Stromal cell of bone marrow (primary cell): Measurements from ENCODE around the gene ZEB1.
"Not testable (repeated sequence)": the region's sequence is repeated elsewhere in the genome, so short reads cannot be mapped to it uniquely, and the experiment has no call there.

ENCODE experiments used
- DNase-seq: peaks from one replicate; pipeline ENCODE4 v3.0.0-alpha.2; 2012; ENCODE audit warnings: low read depth

The ZEB1 gene

DNA sequence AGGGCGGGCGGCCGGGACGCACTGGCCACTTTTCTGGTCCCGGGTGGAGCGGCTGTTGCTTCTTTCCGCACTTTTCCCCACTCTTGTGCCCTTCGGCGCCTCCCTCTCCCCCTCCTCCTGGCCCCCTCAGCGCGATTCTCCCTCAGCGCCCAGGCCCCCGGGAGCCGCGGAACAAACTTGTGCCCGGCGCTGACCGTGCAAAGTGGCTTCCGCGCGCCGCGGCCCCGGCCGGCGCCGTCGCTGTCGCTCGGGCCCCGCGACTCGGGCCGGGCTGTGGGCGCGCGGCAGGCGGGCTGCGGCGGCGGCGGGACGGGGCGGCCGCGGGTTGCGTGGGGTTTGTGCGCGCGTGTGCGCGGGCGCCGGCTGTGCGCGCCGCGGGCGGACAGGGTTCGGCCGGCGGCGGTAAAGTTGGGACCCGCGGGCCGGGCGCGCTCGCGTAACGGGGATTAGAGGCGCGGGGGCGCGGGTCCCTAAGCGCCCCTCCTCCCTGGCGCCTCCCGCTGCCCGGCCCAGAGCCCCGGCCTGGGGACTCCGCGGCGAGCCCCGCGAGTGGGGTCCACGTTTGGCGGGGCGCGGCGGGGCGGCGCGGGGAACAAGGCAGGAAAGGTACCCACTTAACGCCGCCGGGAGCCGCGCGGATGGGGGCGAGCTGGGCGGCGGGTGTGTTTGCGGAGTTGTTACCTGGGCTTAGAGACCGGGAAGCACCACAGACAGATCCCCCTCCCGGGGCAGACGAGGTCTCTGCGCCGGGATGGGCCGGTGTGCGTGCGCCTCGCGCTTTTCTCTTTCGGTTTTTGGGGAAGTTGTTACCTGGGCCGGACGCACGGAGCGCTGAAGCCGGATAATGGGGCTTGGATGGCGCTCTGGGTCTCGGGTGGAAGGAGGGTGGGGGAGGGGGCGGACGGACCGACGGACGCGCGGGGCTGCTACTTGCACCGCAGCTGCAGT is 860 bp downstream of the ZEB1 start:
- DNase-seq = no peak

DNA sequence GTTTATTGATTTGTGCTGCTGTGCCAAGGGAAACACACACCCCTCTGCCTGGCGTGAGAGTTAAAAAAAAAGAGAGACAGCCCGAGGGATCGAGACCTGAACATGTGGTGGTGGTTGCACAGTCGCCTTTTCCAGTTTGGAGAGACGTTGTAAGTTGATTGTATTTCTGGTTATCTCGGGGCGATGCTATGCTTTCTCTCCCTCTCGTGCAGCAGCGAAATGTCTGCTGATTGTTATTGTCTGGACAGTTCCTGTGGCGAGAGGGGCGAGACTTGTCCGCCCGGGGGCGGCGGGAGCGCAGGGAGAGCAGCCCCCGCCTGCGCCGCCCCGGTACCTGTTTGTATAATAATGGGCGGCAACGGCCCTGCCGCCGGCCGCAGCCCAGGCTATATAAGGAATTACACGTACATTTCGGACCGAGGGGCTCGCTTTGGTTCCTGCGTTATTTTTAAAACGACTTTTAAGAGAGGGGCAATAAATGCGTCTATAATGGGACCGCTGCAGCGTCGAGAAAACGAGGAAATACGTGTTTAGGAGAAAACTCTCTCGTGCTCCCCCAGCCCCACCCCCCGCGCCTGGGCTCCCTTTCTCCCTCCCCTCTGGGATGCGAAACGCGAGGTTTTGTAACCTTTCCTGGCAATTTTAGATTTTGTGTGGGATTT is 1.7 kb downstream of the ZEB1 start:
- no peak for DNase-seq

DNA sequence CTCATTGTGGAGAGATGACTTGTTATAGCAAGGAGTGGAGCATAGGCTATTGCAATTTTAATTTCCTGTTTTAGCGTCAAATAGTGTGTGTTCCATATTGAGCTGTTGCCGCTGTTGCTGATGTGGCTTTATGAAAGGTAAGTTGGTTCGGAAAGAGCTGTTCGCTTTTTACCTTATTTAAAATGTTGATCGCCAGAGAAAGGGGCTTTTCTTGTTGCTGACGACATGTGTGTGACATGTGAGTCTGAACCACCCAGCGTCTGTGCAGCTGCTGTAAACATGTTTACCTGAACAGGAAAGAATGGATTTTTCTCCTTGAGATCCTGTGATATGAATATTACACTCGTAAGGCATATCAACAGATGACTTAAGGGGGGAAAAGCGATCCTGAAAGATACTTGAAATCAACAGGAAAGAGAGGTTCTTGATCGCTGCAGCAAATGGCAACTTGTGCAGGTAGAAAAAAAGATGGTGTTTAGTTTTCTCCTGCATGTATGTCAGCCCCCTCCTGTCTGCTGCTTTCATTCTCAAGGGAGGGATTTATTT is 2.5 kb downstream of the ZEB1 start:
- no peak for DNase-seq

DNA sequence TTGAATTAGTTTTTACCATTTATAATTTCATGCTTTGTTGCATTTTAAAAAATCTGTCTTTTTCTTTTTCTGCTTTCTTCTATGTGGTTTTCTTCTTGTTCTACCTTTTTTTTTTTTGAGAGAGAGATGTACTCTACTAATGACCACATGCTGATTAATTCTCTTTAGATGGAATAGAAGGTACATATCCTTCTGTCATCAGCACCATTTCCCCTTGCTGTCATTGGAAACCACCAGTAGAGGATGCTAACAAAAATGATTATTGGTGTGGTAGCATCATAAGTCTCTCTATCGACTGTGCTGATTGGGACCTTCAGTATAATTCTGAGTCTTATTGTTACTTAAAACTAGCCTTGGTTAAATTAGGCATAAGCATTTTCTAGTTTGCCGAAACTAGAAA is 3.6 kb downstream of the ZEB1 start:
- DNase-seq = no peak

DNA sequence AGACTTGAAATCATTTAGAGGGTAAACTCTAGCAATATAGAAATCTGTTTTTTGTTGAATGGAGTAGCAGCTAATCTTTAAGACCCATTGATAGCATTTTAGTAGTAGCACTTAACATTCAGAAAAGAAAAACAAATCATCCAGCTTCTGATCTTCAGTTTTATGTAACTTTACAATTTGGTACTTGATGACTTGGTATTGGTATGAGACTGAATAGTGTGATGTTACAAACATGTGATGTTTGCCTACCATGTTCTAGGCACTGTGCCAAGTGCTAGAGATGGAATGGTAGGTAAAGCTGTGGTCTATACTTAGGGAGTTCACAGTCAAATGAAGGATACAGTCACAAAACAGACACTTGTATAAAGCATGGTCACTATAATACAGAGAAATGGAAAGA is 21.3 kb downstream of the ZEB1 start:
- no peak for DNase-seq

DNA sequence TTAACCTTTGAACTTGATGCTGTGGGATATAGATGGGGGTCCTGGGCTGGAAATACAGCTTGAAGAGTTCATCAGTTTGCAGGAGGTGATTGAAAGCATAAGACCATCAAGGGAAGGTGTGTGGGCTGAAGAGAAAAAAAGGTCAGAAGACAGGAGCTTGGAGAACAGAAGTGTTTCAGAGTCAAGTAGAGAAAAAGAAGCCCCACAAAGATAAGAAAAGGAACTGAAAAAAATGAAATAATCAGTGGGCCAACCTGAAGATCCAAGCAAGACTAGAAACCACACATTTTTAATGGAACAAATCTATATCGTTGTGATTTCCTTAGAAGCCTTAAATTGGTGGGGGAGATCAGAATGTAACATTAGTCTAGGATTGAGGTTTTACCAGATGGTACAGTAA is 22.5 kb downstream of the ZEB1 start:
- DNase-seq = no peak

DNA sequence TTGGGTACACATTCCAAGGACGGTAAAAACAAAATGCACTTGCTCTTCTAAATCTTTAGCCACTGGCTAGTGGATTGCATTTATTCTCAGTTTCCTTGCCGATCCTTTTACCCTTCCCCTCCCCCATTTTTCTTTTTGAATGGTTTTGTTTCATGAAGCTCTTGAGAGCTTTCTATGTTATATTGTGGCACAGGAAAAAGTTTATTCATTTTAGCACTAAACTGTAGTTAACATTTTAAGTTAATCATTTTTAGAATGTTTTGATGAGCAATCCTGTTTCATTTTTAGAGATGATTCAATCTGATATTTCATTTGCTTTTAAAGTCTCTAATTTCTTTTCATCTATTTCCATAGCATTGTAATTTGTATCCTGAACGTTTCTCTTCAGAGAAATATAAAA is 24.0 kb downstream of the ZEB1 start:
- DNase-seq = no peak

DNA sequence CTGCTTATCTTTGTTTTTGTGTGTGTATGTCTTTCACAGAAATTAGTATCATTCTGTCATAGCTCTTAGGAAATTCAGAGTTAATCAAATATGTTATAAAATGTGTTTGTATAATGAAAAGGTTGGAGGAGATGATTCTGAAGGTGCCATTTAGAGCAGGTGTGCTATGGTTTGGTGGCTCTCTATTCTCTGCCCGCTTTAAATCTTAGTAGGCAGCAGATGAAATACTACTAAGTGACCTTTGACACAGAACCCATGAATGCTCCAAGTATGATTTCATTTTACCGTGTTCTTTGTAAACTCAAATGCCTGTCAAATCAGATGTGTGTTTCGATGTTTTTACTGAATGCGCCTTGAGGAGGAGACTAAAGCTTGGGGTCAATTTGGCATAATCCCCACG is 24.5 kb downstream of the ZEB1 start:
- no peak for DNase-seq

DNA sequence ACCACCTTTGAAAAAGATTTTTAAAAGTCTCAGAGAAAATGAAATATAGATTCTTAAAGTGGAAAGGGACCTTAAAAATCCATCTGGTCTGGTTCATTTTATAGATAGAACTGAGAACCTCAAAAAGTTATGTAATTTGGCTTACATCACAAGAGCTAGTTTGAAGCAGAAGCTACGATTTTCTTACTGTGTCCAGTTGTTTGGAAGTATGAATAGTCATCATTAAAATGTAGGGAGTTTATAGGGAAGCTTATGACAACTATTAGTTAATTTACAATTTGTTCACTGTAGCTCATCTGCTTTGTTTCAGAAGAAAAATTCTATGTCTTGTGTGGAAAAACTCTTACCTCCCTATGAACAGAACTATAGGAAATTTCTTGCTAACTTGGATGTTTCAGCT is 26.9 kb downstream of the ZEB1 start:
- no peak for DNase-seq

DNA sequence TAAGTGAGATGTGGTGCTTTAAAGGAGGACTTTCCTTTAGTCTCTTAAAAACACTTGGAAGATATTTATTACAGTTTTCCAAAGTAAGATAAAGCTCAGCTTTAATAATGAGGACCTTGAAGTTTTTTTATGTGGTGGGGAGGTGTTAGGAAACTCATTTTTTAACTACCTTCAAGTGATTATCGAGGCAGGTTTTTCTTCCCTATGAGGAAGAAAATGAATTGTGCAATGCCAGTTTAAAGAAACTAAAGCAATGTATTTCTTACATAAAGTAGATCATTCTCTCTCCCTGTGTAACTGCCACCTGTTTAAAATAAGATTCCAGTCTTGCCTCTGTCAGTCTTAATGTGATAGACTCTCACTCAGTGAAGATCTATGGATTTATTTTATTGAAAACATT is 27.9 kb downstream of the ZEB1 start:
- no peak for DNase-seq

DNA sequence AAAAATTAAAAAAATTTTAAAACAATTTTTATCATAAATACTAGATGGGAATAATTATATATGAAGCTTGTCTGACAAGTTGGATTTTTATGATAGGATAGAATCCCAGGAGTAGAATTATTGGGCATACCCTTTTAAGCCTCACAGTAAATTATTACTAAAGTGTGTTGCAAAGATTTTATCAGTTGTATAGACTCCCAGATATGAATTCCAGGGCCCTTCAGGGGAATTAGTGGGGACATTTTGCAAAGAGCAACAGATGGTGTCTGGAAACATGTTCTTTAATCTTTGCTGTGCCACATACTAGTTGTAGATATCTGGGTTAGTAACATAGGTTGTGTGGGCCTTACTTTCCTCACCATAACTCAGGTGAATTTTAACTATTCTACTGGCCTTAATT is 28.7 kb downstream of the ZEB1 start:
- no peak for DNase-seq

DNA sequence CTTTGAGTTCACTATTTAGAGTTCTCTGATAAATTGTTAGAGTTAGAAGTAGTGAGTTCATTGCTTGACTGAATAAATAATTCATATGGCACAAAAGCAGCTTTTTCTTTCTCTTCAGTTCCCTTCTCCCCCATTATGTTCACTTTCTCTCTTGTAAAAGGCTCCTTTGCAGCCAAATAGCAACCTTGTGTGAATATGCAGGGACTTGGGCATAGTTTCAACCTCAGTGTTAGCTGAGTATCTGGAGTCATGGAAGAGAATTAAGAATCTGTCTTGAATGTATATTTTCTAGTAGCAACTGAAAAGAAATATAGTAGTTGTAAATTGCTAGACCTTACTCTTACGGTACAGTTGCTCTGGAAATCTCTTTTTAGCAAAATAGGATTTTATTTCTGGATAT is 31.9 kb downstream of the ZEB1 start:
- no peak for DNase-seq

DNA sequence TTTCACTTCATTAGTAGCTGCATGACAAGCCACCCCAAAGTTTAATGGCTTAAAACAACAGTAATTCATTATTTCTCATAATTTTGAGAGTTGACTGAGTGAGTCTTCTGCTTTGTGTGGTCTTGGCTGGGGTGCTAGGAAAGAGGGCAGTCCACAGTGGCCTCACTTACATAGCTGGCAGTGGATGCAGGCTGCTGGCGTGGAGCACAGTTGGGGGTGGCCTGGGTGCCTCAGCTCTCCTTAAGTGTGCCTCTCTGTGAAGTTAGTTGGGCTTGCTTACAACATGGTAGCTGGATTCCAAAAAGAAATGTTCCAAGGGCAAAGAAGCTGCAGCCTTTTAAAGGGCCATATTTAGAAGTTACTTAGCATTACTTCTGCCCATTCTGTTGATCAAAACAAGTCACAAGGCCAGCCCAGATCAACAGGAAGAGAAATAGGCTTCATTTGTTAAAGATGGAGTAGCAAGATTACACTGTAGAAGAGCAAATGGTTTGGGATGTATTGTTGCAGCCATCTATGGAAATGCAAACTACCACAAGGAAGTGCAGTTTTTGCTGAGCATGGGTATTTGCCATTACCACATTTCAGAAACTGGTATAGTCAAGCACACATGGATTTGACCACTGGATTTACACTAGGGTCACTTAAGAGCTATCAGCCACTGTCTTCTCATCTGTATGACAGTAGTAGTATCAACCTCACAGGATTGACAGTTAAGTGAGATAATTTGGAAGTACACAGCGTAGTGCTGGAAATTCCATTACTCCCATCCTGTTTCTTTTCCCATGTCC is 33.6 kb downstream of the ZEB1 start:
- DNase-seq = no peak

DNA sequence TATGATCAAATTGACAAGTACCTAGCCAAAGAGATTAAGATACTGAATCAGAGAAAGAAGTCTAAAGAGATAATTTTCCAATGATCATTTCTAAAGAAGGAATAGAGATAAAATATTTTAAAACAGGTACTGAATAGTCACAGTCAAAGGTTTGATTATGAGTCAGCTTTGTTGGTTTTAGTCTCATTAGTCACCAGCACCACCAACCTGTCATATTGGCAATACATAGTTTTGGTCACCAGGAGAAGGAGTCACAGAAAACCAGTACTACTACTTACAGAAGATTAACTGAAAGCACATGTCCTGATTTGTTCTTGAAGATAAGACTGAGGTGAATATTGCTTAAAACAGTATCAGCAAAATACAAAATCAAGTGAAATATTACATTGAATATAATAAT is 34.6 kb downstream of the ZEB1 start:
- no peak for DNase-seq

DNA sequence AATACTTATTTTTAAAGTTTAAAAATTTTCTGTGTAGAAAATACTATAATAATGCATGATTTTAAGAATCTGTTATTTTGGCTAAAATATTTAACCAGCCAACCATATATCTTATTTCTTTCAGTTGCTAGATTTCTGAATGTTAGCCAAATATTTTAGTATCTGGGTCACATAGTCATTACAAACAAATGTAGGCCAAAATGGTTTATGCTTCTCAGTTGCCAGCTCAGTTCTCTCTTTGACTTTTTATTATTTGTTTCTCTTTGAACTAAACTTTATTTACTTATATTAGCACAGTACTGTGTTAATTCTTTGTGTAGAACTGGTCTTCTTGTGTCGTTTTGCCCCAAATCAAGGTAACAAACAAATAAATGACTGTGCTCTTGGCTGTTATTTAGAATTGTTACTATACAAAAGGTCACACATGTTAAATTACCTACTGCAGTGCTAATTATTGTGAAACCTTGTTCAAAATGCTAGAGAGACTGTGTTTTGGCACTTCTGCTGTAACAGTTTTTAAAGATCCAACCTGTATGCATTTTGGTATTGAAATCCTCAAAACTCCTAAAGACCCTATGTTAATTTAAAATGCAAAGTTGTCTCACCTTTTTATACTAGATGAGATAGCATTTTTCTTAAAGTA is 39.8 kb downstream of the ZEB1 start:
- no peak for DNase-seq

DNA sequence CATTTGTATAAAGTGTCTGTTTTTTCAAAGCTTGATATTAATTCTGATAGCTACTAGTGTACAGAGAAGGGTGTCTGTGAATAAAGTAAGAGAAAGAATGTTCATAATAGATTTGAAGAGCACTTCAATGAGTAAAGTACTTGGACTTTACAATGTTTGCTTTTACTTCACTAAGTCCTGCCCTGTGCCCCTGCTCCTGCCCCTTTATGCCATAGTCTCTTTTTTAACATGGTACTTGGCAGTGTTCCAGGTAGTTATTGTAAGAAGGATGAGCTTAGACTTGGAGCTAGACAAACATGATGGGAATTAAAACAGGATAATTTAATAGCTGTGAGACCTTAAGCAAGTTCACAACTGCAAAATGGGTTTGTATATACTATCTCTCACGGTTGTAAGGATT is 41.0 kb downstream of the ZEB1 start:
- no peak for DNase-seq

DNA sequence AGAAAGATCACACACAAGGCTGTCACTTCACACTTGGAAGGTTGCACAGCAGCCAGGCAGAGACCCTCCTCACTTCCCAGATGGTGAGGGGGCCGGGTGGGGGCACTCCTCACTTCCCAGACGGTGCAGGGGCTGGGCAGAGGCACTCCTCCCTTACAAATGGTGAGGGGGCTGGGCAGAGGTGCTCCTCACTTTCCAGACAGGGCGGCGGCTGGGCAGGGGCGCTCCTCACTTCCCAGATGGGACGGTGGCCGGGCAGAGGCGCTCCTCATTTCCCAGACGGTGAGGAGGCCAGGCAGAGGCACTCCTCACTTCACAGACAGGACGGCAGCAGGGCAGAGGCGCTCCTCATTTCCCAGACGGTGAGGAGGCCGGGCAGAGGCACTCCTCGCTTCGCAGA is 42.5 kb downstream of the ZEB1 start:
- not testable (repeated sequence) for DNase-seq

DNA sequence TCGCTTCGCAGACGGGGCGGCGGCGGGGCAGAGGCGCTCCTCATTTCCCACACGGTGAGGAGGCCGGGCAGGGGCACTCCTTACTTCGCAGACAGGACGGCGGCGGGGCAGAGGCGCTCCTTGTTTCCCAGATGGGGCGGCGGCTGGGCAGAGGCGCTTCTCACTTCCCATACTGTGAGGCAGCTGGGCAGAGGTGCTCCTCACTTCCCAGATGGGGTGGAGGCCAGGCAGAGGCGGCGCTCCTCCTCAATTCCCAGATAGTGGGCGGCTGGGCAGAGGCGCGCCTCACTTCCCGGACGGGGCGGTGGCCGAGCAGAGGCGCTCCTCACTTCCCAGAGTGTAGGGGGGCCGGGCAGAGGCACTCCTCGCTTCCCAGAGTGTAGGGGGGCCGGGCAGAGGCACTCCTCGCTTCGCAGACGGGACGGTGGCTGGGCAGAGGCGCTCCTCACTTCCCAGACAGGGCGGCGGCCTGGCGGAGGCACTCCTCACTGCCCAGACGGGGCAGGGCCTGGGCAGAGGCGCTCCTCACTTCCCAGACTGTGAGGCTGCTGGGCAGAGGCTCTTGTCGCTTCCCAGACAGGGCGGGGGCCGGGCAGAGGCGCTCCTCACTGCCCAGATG is 43.1 kb downstream of the ZEB1 start:
- no peak for DNase-seq

DNA sequence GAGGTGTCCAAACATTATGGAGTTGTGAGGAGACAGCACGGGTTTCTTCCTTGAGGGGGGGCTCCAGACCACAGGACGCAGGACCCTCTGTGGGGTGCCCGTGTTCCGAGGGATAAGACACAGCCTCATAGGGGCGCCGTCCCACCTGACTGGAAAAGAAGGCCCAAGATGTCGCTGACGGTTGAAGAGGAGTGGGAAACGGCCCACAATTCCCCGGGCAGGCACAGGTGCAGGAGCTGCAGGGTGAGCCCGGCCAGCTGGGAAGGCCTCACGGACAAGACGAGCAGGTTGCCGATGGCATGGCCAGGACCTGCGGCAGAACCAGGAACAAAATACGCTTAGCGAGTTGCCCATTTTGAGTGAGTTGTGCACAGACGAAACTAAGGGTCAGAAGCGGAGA is 44.7 kb downstream of the ZEB1 start:
- not testable (repeated sequence) for DNase-seq

DNA sequence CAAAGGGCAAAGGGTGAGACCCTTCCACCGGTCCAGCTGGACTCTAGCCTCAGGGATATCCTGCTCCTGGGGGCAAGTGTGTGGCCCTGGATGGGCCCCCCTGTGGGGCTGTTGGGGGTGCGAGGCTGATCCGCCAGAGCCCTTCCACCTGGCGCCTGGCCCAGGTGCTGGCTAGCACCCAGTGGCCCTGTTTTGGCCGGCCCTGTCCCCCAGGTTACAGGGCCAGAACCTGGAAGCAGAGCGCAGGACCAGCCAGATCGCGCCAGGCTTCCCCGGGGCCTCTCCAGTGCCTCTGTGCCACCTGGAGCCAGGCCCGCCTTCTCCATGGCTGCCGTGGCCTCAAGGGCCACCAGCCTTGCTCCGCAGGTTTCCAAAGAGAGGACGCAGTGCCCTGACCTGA is 45.2 kb downstream of the ZEB1 start:
- DNase-seq = not testable (repeated sequence)

DNA sequence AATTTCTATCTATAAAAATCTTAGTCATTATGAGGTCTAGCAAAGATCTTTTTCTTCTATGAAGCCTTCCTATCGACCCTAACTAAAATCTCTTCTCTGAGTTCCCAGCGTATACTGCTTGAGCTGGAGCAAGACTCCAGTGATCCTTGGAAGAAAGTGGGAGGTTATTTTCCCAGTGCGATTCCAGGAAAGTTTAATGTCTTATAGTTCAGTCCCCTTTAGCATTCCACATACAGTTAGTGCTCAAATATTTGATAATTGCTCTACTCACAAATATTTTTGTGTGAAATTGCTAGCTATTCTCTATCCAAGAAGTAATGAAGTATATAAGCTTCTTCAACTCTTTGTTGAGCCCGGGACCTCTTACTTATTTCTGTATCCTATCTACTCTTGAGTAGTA is 47.7 kb downstream of the ZEB1 start:
- no peak for DNase-seq

DNA sequence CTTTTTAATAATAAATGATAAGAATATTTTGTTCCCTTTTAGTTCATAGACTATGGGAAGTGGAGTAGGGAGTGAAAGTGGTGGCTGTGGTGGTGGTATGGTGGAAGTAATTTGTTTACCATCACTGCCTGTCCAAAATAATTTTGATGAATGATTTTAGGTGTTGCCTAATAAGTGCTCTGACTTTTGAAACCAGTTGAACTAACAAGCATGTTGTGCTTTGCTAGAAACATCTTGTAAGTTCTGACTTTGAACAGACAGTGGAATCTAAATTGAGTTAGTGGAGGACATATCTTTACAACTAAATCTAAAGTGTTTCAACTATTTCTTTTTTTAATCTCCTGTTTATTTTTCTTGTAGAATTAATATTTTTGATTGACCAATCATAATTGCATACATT is 49.7 kb downstream of the ZEB1 start:
- DNase-seq = no peak
